Measurements from ENCODE around the gene HBE1. TPM values are rescaled to one million over a fixed set of nuclear protein-coding genes. Genes with fewer than 3 reads are reported as not detected.
"Not testable (repeated sequence)": the region's sequence is repeated elsewhere in the genome, so short reads cannot be mapped to it uniquely, and the experiment has no call there.

Gene HBE1
- total RNA-seq, 2 experiments from 2014 or later, result not detected

GRCh38 chr11:5254646-5255413 lies 14.9 kb downstream of the HBE1 start, which contains the start of gene HBG2:
TSS of gene HBG2 (minus strand) at chr11:5254781. CDS start at chr11:5254728, 53 bp downstream.
- POLR2A ChIA-PET, result interaction anchor here (0.7 kb wide), 1 partner anchor 76 kb away, joined by 3 read pairs; no protein-coding TSS in a partner anchor
- CTCF ChIA-PET, result not testable (repeated sequence)

GRCh38 chr11:5254023-5254422 lies 15.7 kb downstream of the HBE1 start:
- H3K4me3 Mint-ChIP-seq; H3K27me3 Mint-ChIP-seq; CTCF ChIA-PET; H3K9me3 Mint-ChIP-seq; H3K36me3 Mint-ChIP-seq (ENCODE audit: low read depth); POLR2A ChIA-PET; DNase-seq; H3K27ac Mint-ChIP-seq; H3K4me1 Mint-ChIP-seq: not testable (repeated sequence)

More at GRCh38 chr11:5254646-5255413, 14.9 kb downstream of the HBE1 start, which contains the start of gene HBG2:
- H3K4me3 Mint-ChIP-seq; H3K27me3 Mint-ChIP-seq; H3K27ac Mint-ChIP-seq; H3K4me1 Mint-ChIP-seq; DNase-seq; H3K36me3 Mint-ChIP-seq (ENCODE audit: low read depth); H3K9me3 Mint-ChIP-seq: not testable (repeated sequence)

GRCh38 chr11:5253440-5253839 lies 16.3 kb downstream of the HBE1 start:
- H3K27ac Mint-ChIP-seq; DNase-seq; H3K9me3 Mint-ChIP-seq; H3K36me3 Mint-ChIP-seq (ENCODE audit: low read depth); H3K4me3 Mint-ChIP-seq; POLR2A ChIA-PET; H3K4me1 Mint-ChIP-seq; CTCF ChIA-PET; H3K27me3 Mint-ChIP-seq: not testable (repeated sequence)

- Mint-ChIP-seq H3K27me3 (no peaks in the 10 kb centered on the region), H3K4me1 (no peaks in the 10 kb centered on the region), H3K27ac (no peak overlapping the region), H3K36me3 (ENCODE audit: low read depth) (no peaks in the 10 kb centered on the region), H3K9me3 (no peaks in the 10 kb centered on the region), H3K4me3 (no peak overlapping the region)
- ChIA-PET POLR2A (no interaction called here), CTCF (no interaction called here)
- no peak for DNase-seq
Observed at GRCh38 chr11:5252919-5253265, 16.9 kb downstream of the HBE1 start.

GRCh38 chr11:5252192-5252918 lies 17.4 kb downstream of the HBE1 start:
- Mint-ChIP-seq H3K9me3 (no peaks in the 10 kb centered on the region), H3K36me3 (ENCODE audit: low read depth) (no peaks in the 10 kb centered on the region), H3K27me3 (no peaks in the 10 kb centered on the region), H3K27ac (no peak overlapping the region), H3K4me3 (no peak overlapping the region), H3K4me1 (no peaks in the 10 kb centered on the region)
- DNase-seq, result no peak
- ChIA-PET POLR2A (interaction anchor here (0.5 kb wide), 1 partner anchor 79 kb away, joined by 3 read pairs; no protein-coding TSS in a partner anchor), CTCF (no interaction called here)

GRCh38 chr11:5251746-5252145 lies 18.0 kb downstream of the HBE1 start:
- Mint-ChIP-seq H3K27me3 (no peaks in the 10 kb centered on the region), H3K36me3 (ENCODE audit: low read depth) (no peaks in the 10 kb centered on the region), H3K27ac (no peak overlapping the region), H3K4me1 (no peaks in the 10 kb centered on the region), H3K9me3 (no peaks in the 10 kb centered on the region), H3K4me3 (no peak overlapping the region)
- CTCF ChIA-PET, result no interaction called here
- POLR2A ChIA-PET, result interaction anchor here (0.5 kb wide), 1 partner anchor 80 kb away, joined by 3 read pairs; no protein-coding TSS in a partner anchor
- no peak for DNase-seq

- DNase-seq, result no peak
- H3K27me3 Mint-ChIP-seq, result no peaks in the 10 kb centered on the region
- POLR2A ChIA-PET, result no interaction called here
- CTCF ChIA-PET, result no interaction called here
- H3K4me3 Mint-ChIP-seq, result no peak overlapping the region
- no peaks in the 10 kb centered on the region for H3K4me1 Mint-ChIP-seq
- no peaks in the 10 kb centered on the region for H3K9me3 Mint-ChIP-seq
- no peaks in the 10 kb centered on the region for H3K36me3 Mint-ChIP-seq (ENCODE audit: low read depth)
- no peak overlapping the region for H3K27ac Mint-ChIP-seq
Observed at GRCh38 chr11:5250543-5251204, 19.1 kb downstream of the HBE1 start.

GRCh38 chr11:5249807-5250396 lies 19.8 kb downstream of the HBE1 start, which contains the start of gene HBG1:
TSS of gene HBG1 (minus strand) at chr11:5249857. CDS start at chr11:5249804, 53 bp downstream.
- H3K27me3 Mint-ChIP-seq; H3K4me3 Mint-ChIP-seq; H3K9me3 Mint-ChIP-seq; H3K36me3 Mint-ChIP-seq (ENCODE audit: low read depth); DNase-seq; H3K4me1 Mint-ChIP-seq; H3K27ac Mint-ChIP-seq; POLR2A ChIA-PET; CTCF ChIA-PET: not testable (repeated sequence)

GRCh38 chr11:5248498-5248897 lies 21.2 kb downstream of the HBE1 start:
- H3K9me3 Mint-ChIP-seq; H3K27ac Mint-ChIP-seq; H3K4me1 Mint-ChIP-seq; CTCF ChIA-PET; H3K4me3 Mint-ChIP-seq; H3K27me3 Mint-ChIP-seq; H3K36me3 Mint-ChIP-seq (ENCODE audit: low read depth); DNase-seq; POLR2A ChIA-PET: not testable (repeated sequence)

GRCh38 chr11:5247472-5248192 lies 22.1 kb downstream of the HBE1 start:
- H3K27ac Mint-ChIP-seq, result no peak overlapping the region
- no peaks in the 10 kb centered on the region for H3K4me1 Mint-ChIP-seq
- no peak for DNase-seq
- H3K27me3 Mint-ChIP-seq, result no peaks in the 10 kb centered on the region
- ChIA-PET CTCF (no interaction called here), POLR2A (no interaction called here)
- H3K4me3 Mint-ChIP-seq, result no peak overlapping the region
- H3K36me3 Mint-ChIP-seq (ENCODE audit: low read depth), result no peaks in the 10 kb centered on the region
- H3K9me3 Mint-ChIP-seq, result no peaks in the 10 kb centered on the region

- H3K27me3 Mint-ChIP-seq, result no peaks in the 10 kb centered on the region
- CTCF ChIA-PET, result no interaction called here
- POLR2A ChIA-PET, result no interaction called here
- no peak for DNase-seq
- no peaks in the 10 kb centered on the region for H3K36me3 Mint-ChIP-seq (ENCODE audit: low read depth)
- H3K4me3 Mint-ChIP-seq, result no peak overlapping the region
- no peaks in the 10 kb centered on the region for H3K4me1 Mint-ChIP-seq
- H3K9me3 Mint-ChIP-seq, result no peaks in the 10 kb centered on the region
- H3K27ac Mint-ChIP-seq, result no peak overlapping the region
Observed at GRCh38 chr11:5246772-5247471, 22.8 kb downstream of the HBE1 start.

- Mint-ChIP-seq H3K4me3 (no peak overlapping the region), H3K27me3 (peaks cover 2% of the 10 kb centered on the region), H3K36me3 (ENCODE audit: low read depth) (no peaks in the 10 kb centered on the region), H3K9me3 (no peaks in the 10 kb centered on the region), H3K27ac (no peak overlapping the region), H3K4me1 (no peaks in the 10 kb centered on the region)
- no peak for DNase-seq
- POLR2A ChIA-PET, result no interaction called here
- CTCF ChIA-PET, result no interaction called here
Observed at GRCh38 chr11:5245155-5245554, 24.6 kb downstream of the HBE1 start.

Data from activated CD4-positive, alpha-beta T cell treated with anti-CD3 and anti-CD28 coated beads, Interleukin-2, amount 10 ng/mL, durations not matched to agents 7 days and 5 days (primary cell).